Glomerular endothelial cell (primary cell): Measurements from ENCODE around the gene GTF2I. TPM values are rescaled to one million over a fixed set of nuclear protein-coding genes. Genes with fewer than 3 reads are reported as not detected.
"Not testable (repeated sequence)": the region's sequence is repeated elsewhere in the genome, so short reads cannot be mapped to it uniquely, and the experiment has no call there.

Experiments used
- DNase-seq: peaks from one replicate; pipeline ENCODE4 v3.0.0-alpha.2; 2011; ENCODE audit warnings: low read depth, low spot score; ENCODE audit errors: extremely low read depth
- total RNA-seq: library from RNA; depleted of rRNA; stranded (reverse); fragments of >200 nt; gene quantifications from 2 replicates; pipeline ENCODE4 v1.2.3, GENCODE V29; 2015

GTF2I gene
- 121 and 129 TPM in 2 replicates for total RNA-seq

DNA sequence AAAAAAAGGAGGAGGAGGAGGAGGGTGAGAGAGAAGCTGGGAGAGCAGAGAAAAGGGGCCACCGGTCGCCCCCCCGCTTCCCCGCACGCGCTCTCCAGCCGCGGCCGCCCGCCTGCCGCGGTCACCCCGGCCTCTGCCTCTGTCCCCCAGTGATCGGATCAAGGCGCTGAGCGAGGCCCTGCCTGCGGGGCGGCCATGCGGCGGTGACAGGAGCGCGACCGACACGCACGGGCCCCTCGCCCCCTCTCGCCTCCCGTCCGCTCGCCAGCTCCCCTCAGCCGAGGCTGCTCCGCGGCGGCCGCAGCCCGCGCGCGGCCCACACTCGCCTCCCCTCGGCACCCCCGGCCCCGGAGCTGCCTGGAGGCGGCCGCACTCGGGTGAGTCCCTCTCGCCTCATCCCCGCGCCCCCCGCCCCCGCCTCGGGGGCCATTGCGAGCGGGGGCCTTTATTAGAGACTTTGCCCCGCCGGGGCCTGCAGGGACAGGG is at the start of gene GTF2I:
GTF2I (plus strand) TSS at position 27 of the 486 bp plus-strand sequence. CDS start 31,411 bp downstream, outside the sequence.
- DNase-seq = no peak

DNA sequence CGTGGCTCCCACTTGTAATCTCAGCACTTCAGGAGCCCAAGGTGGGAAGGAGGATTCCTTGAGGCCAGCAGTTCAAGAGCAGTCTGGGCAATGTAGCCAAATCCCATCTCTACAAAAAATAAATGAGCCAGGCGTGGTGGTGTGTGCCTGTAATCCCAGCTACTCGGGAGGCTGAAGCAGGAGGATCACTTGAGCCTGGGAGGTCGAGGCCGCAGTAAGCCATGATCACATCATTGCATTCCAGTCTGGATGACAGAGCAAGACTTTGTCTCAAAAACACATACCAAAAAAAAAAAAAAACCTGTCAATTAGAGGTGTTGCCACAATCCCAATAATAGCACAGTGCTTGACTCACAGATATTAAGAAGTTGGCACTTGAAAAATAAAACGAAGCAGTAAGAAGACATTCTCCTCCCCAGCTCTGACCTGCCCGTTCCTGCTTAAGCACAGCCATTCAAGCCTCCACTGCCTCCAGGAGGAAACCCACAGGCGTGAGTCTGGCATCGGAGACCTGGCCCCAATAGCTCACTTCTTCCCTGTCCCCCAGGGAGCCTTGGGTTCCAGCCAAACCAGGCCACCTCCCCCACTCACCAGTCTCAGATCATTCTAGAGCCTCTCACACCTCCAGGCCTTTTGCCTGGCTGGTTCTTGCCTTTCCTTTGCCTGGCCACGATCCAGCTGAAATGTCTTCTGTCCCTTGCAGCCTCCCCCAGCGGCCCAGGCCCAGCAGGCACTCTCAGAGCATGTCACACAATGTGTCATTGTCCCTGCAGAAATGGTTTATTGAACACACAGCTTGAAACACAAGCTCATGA is 45.3 kb upstream of the GTF2I start:
- DNase-seq = no peak

DNA sequence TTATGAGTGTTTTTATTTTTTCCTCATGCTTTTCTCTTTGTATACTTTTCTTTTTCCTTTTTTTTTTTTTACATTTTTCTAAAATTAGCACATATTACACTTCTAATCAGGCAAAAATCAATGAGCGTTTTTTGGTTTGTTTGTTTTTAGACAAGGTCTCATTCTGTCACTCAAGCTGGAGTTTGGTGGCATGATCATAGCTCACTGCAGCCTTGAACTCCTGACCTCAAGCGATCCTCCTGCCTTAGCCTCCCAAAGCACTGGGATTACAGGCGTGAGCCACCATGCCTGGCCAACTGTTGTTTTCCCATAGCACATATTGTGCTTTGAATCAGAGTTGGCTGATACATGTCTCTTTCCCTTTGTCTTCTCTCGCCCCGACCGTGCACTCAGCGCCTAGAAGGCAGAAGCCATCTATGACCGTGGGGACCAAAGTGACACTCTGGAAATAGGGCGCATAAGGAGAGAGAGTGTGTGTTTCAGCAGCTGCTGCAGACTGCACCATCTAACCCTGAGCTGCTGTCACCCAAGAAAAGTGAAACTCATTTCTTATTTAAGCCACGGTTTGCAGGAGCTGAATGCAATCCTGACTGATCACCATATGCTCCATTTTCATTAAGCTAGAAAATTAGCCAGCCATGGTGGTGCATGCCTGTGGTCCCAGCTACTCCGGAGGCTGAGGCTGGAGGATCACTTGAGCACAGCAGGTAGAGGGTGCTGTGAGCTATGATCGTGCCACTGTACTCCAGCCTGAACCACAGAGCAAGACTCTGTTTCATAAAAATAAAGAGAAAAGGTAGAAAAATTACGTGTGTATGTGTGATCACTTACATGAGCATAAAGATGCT is 41.4 kb upstream of the GTF2I start:
- no peak for DNase-seq

DNA sequence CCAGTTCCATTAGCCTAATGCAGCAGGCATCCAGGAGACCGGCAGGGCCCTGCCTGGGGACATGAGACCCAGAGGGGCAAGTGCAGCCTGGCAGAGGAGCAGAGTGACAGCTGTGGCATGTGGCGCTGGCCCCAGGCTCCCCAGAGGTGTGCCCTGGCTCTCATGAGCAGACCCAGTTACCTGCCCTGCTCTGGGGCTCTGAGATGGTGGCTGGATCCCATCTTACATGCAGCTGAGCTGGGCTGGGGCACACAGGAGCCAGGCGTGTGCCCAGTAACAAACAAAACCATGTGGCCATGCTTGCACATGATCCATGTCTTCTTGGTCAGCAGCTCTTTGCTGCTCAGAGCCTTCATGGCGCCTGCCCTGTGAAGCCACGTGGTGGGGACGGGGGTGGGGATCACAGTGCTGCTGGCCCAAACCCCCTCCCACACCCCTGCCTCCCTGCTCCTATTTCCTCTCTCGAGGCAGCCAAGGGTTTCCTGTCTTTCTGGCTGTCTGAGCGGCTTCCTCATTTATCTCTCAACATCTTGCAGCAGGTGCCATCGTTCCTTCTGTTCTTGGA is 40.3 kb upstream of the GTF2I start:
- no peak for DNase-seq

DNA sequence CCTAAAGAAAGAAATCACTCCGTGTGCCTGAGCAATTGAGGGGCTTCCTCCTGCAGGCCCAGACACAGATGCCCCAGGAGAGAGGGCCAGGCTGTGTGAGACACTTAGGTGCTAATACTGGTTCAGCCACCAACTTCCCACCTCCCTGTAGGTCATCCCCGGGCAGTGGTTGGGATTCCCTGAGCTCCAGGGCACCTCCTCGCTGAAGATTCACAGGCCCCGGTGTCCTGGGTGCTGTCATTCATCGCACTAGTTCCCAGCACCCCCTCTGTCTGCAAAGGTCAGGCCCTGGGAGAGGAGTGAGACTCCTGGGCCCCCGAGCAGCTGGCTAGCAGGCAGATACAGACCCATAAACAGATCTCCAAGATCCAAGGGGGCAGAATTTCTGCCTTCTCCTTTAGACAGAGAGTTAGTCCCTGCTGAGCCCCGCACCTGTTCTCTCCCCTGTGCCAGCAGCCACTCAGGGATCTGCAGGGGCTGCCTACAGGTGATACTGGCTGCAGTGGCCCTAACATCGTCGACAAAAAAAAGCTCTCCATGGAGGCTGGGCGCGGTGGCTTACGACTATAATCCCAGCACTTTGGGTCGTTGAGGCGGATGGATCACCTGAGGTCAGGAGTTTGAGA is 38.2 kb upstream of the GTF2I start:
- no peak for DNase-seq

DNA sequence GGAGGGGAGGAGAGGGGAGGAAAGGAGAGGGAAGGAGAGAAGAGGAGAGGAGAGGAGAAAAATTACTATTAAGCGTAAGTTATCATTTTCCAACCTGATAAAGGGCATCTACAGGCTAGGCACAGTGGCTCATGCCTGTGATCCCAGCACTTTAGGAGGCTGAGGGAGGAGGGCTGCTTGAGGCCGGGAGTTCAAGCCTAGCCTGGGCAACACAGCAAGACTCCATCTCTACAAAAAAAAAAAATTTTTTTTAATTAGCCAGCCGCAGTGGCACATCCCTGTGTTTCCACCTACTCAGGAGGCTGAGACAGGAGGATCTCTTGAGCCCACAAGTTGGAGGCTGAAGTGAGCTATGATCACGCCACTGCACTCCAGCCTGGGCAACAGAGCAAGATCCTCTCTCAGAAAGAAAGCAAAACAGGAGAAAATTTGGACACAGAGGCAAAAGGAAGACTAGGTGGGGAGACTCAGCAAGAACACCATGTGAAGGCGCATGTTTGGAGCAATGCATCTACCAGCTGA is 35.2 kb upstream of the GTF2I start:
- no peak for DNase-seq

DNA sequence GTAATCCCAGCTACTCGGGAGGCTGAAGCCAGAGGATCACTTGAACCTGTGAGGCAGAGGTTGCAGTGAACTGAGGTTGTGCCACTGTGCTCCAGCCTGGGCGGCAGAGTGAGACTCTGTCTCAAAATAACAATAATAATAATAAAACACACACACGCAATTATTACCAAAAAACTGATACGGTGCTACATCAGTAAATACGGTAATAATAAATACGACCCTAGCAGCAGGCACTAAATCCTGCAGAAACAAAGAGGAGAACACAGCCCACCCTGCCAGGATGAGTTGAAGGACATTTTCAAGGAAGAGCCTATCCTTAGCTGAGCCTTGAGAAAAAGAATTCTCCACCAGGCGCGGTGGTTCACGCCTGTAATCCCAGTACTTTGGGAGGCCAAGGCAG is 34.4 kb upstream of the GTF2I start:
- no peak for DNase-seq

DNA sequence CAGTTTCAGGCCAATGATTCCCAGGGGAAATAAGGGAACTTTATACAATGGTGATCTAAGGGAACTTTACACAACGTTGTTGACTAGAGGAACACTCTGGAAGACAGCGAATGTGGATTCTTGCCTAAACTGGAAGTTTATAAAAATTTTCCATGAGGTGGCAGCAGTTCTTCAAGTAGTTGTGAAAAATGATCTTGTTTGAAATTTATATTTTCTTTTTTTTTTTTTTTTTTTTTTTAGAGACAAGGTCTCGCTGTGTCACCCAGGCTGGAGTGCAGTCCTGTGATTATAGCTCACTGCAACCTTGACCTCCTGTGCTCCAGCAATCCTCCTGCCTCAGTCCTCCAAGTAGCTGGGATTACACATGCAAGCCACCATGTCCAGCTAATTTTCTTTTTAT is 32.1 kb upstream of the GTF2I start:
- DNase-seq = peak; percentile 12

DNA sequence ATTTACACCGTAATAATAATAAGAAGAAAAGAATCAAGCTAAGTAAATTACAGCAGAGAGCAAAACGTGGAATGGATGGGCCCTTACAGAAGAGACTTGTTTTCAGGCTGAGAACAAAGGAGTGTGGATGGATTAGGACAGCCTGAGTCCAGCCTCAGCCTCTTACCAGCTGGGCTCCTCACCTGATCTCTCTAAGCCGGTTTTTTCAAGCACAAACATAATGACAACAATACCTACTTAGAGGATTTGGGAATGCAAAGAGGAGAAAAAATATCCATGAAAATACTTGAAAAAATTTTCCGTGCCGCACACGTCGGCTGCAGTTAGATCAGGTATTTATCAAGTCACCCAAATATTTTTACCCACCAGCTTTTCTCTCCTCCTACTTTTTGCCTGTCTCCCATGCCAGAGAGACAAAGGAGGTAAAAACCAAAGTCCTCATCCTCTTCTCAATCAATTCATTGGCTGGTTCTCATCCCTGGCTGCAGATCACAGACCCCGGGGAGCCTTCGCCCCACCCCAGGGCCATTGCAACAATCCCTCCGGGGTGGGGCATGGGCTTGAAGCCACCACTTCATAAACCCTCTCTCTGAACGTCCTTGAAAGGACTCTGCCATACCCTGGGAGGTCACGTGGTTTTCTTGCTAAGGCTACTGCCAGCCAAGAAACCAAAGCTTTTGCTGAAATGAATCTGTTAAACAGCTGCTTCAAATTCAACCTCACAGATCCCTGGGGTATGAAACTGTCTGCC is 29.7 kb upstream of the GTF2I start:
- no peak for DNase-seq

DNA sequence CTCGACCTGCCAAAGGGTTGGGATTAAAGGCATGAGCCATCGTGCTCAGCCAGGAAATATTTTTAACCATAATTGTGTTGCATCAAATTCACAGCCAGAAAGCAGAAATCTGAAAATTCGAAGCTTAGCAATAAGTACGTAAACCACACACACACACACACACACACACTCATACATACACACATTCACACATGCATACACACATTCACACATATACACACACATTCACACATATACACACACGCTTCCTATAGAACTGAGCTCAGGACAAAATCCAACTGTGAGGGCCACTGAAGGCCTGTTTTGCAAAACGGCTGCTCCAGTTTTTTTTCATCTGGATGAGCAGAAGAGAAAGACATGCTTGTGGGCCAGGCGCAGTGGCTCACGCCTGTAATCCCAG is 25.0 kb upstream of the GTF2I start:
- no peak for DNase-seq

DNA sequence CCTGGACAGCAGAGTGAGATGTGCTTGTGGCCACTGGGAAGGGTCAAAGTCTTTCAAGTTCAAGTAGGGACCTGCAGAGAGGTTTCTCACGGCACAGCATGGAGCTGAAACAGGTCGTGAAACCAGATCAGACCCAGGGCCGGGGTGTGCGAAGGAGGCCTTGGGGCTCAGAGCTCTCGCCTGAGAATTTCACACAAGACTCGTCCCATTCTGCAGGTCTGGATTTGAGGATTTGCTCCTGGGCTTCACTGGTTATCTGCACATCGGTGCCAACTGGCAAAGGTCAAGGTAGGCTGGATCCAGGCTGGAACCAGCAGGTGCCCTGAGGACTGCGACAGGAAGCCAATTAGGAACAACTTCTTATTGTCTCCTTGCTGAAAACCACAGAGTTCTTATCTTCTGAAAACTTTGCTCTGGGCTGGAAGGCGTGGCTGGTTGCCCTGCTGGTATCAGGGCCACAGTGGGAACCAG is 24.0 kb upstream of the GTF2I start:
- no peak for DNase-seq

DNA sequence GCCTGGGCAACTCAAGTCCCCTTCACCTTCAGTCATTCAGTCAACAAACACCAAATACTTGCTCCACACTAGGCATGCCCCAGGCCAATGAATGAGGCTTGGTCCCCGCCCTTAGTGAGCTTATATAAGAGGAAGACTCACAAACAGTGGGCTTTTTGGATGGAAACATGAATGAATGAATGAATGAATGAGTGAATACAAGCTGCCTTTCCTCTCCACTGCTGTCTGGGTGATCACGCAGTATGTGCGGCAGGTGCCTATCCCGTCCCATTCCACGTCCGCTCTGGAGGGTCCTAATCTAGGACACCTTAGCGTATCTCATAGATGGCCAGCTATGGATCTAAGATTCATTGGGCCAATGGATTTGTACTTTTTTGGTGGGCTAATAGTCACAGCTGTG is 19.8 kb upstream of the GTF2I start:
- DNase-seq = no peak

DNA sequence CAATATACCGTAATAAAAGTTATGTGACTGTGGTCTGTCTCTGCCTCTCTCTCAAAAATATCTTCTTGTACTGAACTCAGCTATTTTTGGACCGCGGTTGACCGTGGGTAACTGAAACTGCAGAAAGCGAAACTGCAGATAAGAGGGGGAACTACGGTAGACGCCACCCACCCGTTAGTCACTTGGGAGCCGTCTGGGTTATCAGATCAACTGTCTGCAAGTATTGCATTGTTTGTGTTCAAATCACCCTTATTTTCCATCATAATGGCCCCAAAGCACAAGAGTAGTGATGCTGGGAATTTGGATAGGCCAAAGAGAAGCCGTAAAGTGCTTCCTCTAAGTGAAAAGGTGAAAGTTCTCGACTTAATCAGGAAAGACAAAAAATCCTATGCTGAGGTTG is 7.5 kb upstream of the GTF2I start:
- DNase-seq = not testable (repeated sequence)

DNA sequence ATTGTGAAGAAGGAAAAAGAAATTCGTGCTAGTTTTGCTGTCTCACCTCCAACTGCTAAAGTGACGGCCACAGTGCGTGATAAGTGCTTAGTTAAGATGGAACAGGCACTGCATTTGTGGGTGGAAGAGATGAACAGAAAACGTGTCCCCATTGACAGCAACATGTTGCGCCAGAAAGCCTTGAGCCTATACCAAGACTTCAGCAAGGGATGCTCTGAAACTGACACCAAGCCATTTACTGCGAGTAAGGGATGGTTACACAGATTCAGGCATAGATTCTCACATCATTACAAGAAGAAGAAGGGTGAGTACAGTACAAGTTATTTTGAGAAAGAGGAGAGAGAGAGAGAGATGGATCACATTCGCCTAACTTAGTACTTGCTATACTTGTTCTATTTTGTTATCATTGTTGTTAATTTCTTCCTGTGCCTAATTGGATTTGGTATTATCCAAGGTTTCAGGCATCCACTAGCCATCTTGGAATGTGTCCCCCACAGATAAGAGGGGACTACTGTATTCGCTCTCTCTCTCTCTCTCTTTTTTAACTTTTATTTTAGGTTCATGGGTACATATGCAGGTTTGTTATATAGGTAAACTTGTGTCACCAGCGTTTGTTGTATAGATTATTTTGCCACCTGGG is 6.9 kb upstream of the GTF2I start:
- not testable (repeated sequence) for DNase-seq

DNA sequence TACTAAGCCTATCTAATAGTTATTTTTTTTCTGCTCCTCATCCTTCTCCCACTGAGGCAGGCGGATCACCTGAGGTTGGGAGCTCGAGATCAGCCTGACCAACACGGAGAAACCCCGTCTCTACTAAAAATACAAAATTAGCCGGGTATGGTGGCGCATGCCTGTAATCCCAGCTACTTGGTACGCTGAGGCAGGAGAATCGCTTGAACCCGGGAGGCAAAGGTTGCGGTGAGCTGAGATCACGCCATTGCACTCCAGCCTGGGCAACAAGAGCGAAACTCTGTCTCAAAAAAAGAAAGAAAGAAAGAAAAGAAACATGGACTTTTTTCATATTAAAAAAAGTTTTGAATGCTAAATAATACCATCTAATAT is 6.4 kb upstream of the GTF2I start:
- not testable (repeated sequence) for DNase-seq

DNA sequence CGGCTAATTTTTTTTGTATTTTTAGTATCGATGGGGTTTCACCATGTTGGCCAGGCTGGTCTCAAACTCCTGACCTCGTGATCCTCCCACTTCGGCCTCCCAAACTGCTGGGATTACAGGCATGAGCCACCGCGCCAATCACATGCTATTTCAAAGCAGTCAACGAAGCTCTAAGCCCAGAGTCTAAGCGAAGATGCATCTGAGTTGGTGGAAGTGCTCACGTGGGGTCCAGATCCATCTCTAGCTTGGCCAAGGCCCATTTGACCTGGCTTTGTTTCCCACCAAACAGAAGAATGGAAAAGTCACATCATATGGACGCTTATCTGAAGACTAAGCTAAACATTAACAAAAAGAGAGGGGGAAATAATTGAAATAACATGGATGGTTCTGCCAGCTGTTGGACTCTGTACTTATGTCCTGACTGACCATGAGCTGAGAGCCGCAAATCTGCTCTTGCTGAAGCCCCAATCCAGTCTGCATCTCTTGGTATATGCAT is 3.8 kb upstream of the GTF2I start:
- no peak for DNase-seq

DNA sequence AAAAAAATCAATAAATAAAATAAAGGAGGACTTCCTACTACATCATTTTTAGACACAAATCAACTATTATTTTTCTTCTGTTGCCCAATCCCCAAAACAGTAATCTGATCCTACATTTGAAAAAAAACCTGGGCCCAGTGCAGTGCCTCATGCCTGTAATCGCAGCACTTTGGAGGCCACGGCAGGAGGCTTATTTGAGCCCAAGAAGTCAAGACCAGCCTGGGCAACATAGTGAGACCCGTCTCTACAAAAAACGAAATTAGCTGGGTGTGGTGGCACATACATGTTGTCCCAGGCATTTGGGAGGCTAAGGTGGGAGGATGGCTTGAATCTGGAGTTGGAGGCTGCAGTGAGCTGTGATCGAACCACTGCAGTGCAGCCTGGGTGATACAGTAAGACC is 2.7 kb upstream of the GTF2I start:
- no peak for DNase-seq

DNA sequence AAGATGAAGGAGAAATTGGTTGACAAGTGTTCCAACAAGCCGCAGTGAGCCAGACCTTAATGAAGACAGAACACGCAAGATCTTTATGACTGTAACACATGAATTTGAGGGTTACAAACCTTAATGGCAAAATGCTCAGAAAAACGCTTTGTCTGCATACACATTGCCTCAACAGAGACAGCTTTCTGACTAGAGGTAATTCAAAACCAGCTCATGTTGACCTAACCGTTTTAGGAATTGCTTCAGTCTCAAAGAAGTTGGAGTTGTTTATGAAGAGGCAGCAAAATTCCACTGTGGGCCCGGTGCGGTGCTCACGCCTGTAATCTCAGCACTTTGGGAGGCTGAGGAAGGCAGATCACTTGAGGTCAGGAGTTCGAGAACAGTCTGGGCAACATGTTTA is 2.2 kb upstream of the GTF2I start:
- DNase-seq = no peak

DNA sequence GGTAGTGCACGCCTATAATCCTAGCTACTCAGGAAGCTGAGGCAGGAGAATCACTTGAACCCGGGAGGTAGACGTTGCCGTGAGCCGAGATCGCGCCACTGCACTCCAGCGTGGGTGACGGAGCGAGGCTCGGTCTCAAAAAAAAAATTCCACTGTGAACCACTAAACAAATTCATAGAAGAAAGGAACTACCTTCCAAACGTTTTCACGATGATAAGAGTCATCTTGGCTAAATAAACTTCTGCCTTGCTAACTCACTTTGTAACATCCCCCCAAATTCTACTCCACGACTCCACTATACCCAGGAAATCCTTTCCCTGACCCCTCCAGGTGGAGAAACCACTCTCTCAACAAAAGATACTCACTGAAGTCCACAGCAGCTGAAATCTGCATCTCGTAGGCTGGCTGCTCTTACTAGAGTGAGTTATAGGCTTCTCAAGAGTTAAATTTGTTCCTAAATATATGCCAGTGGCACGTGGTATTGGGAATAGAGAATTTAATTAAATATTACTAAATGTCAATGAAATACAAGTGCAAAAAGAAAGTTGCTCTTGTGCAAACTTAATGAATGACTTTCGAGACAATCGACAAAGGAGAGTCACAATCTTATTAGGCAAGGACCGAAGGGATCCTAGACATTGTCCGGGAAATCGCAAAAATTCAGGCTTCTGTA is 1.6 kb upstream of the GTF2I start:
- DNase-seq = no peak
